ENCODE data around the gene HTD2. TPM values are rescaled to one million over a fixed set of nuclear protein-coding genes. Genes with fewer than 3 reads are reported as not detected.
A peak's percentile ranks its signal among the peaks of the same experiment; 100 is the strongest.

The HTD2 gene
- total RNA-seq, 2 donors from 2014 or later: 8.1 to 12.1 TPM

GRCh38 chr3:58349792-58350626, 43.7 kb downstream of the HTD2 start:
- no peak for ATAC-seq
- intact Hi-C loops (cut with DNase I): no loop called here
- no peak for DNase-seq

- intact Hi-C loops (cut with DNase I): no loop called here
- no peak for DNase-seq
- ATAC-seq: no peak
These were observed 44.3 kb downstream of the HTD2 start for GRCh38 chr3:58350627-58351013.

GRCh38 chr3:58351920-58352319, 45.6 kb downstream of the HTD2 start:
- DNase-seq: no peak
- intact Hi-C loops (cut with DNase I): no loop called here
- ATAC-seq: no peak

- no peak for DNase-seq
- intact Hi-C loops (cut with DNase I): no loop called here
- no peak for ATAC-seq
These were observed 46.3 kb downstream of the HTD2 start for GRCh38 chr3:58352626-58353025.

- intact Hi-C loops (cut with DNase I): no loop called here
- DNase-seq: no peak
- peak in 1 of 2 donors; percentile 27 for ATAC-seq
These were observed 47.6 kb downstream of the HTD2 start for GRCh38 chr3:58353722-58354553.

GRCh38 chr3:58355179-58355578, 48.9 kb downstream of the HTD2 start:
- DNase-seq: no peak
- peak in 1 of 2 donors; percentile 21 for ATAC-seq
- intact Hi-C loops (cut with DNase I): no loop called here

- ATAC-seq: peak; percentile 45 to 49
- intact Hi-C loops (cut with DNase I): no loop called here
- no peak for DNase-seq
These were observed 49.7 kb downstream of the HTD2 start for GRCh38 chr3:58356054-58356453.

GRCh38 chr3:58357402-58357801, 51.1 kb downstream of the HTD2 start:
- intact Hi-C loops (cut with DNase I): no loop called here
- DNase-seq (no peak), ATAC-seq (no peak)

- ATAC-seq (no peak), DNase-seq (no peak)
- intact Hi-C loops (cut with DNase I): no loop called here
These were observed 51.8 kb downstream of the HTD2 start for GRCh38 chr3:58358092-58358491.

- intact Hi-C loops (cut with DNase I): no loop called here
- no peak for ATAC-seq
- no peak for DNase-seq
These were observed 52.5 kb downstream of the HTD2 start for GRCh38 chr3:58358808-58359207.

- intact Hi-C loops (cut with DNase I): no loop called here
- ATAC-seq: no peak
These were observed 53.3 kb downstream of the HTD2 start for GRCh38 chr3:58359621-58360020.

GRCh38 chr3:58361866-58362265, 55.5 kb downstream of the HTD2 start:
- ATAC-seq: no peak
- DNase-seq: no peak
- intact Hi-C loops (cut with DNase I): no loop called here

More at GRCh38 chr3:58359621-58360020, 53.3 kb downstream of the HTD2 start:
- no peak for DNase-seq

GRCh38 chr3:58366699-58367098, 60.4 kb downstream of the HTD2 start:
- intact Hi-C loops (cut with DNase I): no loop called here
- ATAC-seq (no peak), DNase-seq (no peak)

GRCh38 chr3:58369038-58369437, 62.7 kb downstream of the HTD2 start:
- DNase-seq (no peak), ATAC-seq (no peak)
- intact Hi-C loops (cut with DNase I): no loop called here

Other genes starting within 250 kb of the HTD2 start
- gene DNASE1L3, start 95.5 kb upstream of the HTD2 start, total RNA-seq: 1 to 10 TPM; 1.4 to 3.4 TPM
- 10 to 100 TPM in 1 of 2 donors, 1 to 10 TPM in 1; 7.0 to 11.7 TPM for gene ABHD6, start 68.7 kb upstream of the HTD2 start, total RNA-seq
- gene RPP14, start 275 bp upstream of the HTD2 start, total RNA-seq: 10 to 100 TPM; 19.0 to 24.2 TPM
- gene PXK, start 26.4 kb downstream of the HTD2 start, total RNA-seq: 10 to 100 TPM; 13.3 to 15.1 TPM
- 100 to 1,000 TPM; 121 to 146 TPM for gene PDHB, start 127.3 kb downstream of the HTD2 start, total RNA-seq
- 1 to 10 TPM; 5.3 to 7.1 TPM for gene KCTD6, start 185.6 kb downstream of the HTD2 start, total RNA-seq
- gene ACOX2, start 230.7 kb downstream of the HTD2 start, total RNA-seq: 10 to 100 TPM; 20.1 to 28.2 TPM

Measured in left cardiac atrium (tissue), 4 donors.